Hematopoietic multipotent progenitor cell treated with erythropoietin and hydrocortisone succinate and interleukin-3 and kit ligand, for 15 days (in vitro differentiated cells): Measurements from ENCODE around the gene AARSD1.
A peak's percentile ranks its signal among the peaks of the same experiment; 100 is the strongest.
"Not testable (repeated sequence)": the region's sequence is repeated elsewhere in the genome, so short reads cannot be mapped to it uniquely, and the experiment has no call there.

Experiments
- DNase-seq: peaks from one replicate; pipeline ENCODE4 v3.0.0-alpha.2; 2015; ENCODE audit warnings: low spot score

Gene AARSD1

GRCh38 chr17:42964161-42964932 is at the start of gene AARSD1:
AARSD1 (minus strand) TSS chr17:42964454; CDS start chr17:42964440, 14 bp downstream.
- peak; percentile 91 for DNase-seq

GRCh38 chr17:43013296-43013695 is 49.0 kb upstream of the AARSD1 start:
- DNase-seq, result no peak

GRCh38 chr17:43011728-43012472 is 47.6 kb upstream of the AARSD1 start:
- DNase-seq, result no peak

- no peak for DNase-seq
Measured at GRCh38 chr17:43010667-43011308, 46.5 kb upstream of the AARSD1 start.

GRCh38 chr17:43006639-43007551 is 42.6 kb upstream of the AARSD1 start, which contains the start of gene IFI35:
IFI35 (plus strand) TSS chr17:43006784; CDS start chr17:43006948, 164 bp downstream.
- peak; percentile 82 for DNase-seq

GRCh38 chr17:43003542-43004172 is 39.4 kb upstream of the AARSD1 start:
- DNase-seq, result no peak

- DNase-seq, result not testable (repeated sequence)
Measured at GRCh38 chr17:43000894-43001293, 36.6 kb upstream of the AARSD1 start.

GRCh38 chr17:42999003-42999525 is 34.8 kb upstream of the AARSD1 start:
- no peak for DNase-seq

GRCh38 chr17:42997984-42998938 is 34.0 kb upstream of the AARSD1 start, which contains the start of gene RPL27:
RPL27 (plus strand) TSS chr17:42998419; CDS start chr17:42998751, 332 bp downstream.
- DNase-seq, result peak; percentile 99

GRCh38 chr17:42997390-42997983 is 33.2 kb upstream of the AARSD1 start:
- DNase-seq, result no peak

- not testable (repeated sequence) for DNase-seq
Measured at GRCh38 chr17:42993913-42994312, 29.7 kb upstream of the AARSD1 start.

GRCh38 chr17:42992872-42993271 is 28.6 kb upstream of the AARSD1 start:
- no peak for DNase-seq

- no peak for DNase-seq
Measured at GRCh38 chr17:42991471-42991870, 27.2 kb upstream of the AARSD1 start.

- DNase-seq, result no peak
Measured at GRCh38 chr17:42989726-42990652, 25.7 kb upstream of the AARSD1 start.

- DNase-seq, result no peak
Measured at GRCh38 chr17:42989141-42989540, 24.9 kb upstream of the AARSD1 start.

GRCh38 chr17:42985225-42985624 is 21.0 kb upstream of the AARSD1 start:
- DNase-seq, result no peak

GRCh38 chr17:42982266-42982665 is 18.0 kb upstream of the AARSD1 start:
- no peak for DNase-seq
